K562 (cell line): ENCODE measurements around the gene ENOX2. TPM values are rescaled to one million over a fixed set of nuclear protein-coding genes. Genes with fewer than 3 reads are reported as not detected.

ENCODE experiments used
- ARID2 ChIP-seq: fragments of 450-650 bp; IDR thresholded peaks from 2 replicates; pipeline ENCODE4 v1.6.1; 2017; ENCODE audit warnings: antibody characterized with exemption, mild to moderate bottlenecking
- ATF3 ChIP-seq, 2 experiments: fragments of 450-650 bp in 1 of 2; sonication (generic) in 1 of 2; formaldehyde crosslinking in 1 of 2; IDR thresholded peaks in 1 of 2; conservative IDR thresholded peaks in 1 of 2; 2 replicates each; pipeline versions ENCODE4 v1.6.1 to v1.8.1; 2016 to 2023; ENCODE audit warnings: mild to moderate bottlenecking in 2 of 2, moderate library complexity in 2 of 2, inconsistent platforms in 1 of 2, missing genetic modification reagents in 1 of 2
- CBX2 ChIP-seq: fragments of 200-600 bp; sonication (generic); IDR thresholded peaks from one replicate; pipeline ENCODE4 v1.6.1; 2012; ENCODE audit warnings: mild to moderate bottlenecking, low read length, inconsistent platforms; ENCODE audit not compliant: insufficient read depth, poor library complexity, severe bottlenecking
- CTCF ChIP-seq, 3 experiments: IDR thresholded peaks in 2 of 3; conservative IDR thresholded peaks in 1 of 3; 2 replicates each; pipeline ENCODE4 v1.5.1; 2011 to 2012; ENCODE audit warnings: low read length in 3 of 3, mild to moderate bottlenecking in 3 of 3, control low read depth in 2 of 3, improper control_type of control experiment in 1 of 3, inconsistent platforms in 1 of 3, low read depth in 1 of 3, mixed read lengths in 1 of 3, moderate library complexity in 1 of 3; ENCODE audit not compliant: insufficient read depth in 2 of 3
- EZH2 ChIP-seq: IDR thresholded peaks from 2 replicates; pipeline ENCODE4 v1.6.1; 2012; ENCODE audit warnings: low read depth, mild to moderate bottlenecking, inconsistent platforms, low read length, borderline replicate concordance
- HNRNPLL ChIP-seq: fragments of 200-400 bp; formaldehyde crosslinking; IDR thresholded peaks from 2 replicates; pipeline ENCODE4 v1.6.1; 2017; ENCODE audit warnings: low read length, low read depth, mild to moderate bottlenecking; ENCODE audit not compliant: poor library complexity, severe bottlenecking
- ID3 ChIP-seq, 2 experiments: fragments of 250-450 bp in 1 of 2; fragments of 450-650 bp in 1 of 2; sonication (Bioruptor Pico) in 1 of 2; IDR thresholded peaks; 2 replicates each; pipeline versions ENCODE4 v1.6.1 to v1.8.0; 2016 to 2021; ENCODE audit warnings: mild to moderate bottlenecking in 2 of 2, moderate library complexity in 2 of 2, missing compliant biosample characterization in 1 of 2, missing genetic modification characterization in 1 of 2
- RAD21 ChIP-seq, 2 experiments: fragments of 250-450 bp in 1 of 2; fragments of 450-650 bp in 1 of 2; sonication (Bioruptor Pico) in 1 of 2; formaldehyde crosslinking in 1 of 2; IDR thresholded peaks in 1 of 2; conservative IDR thresholded peaks in 1 of 2; 2 replicates each; pipeline versions ENCODE4 v1.4.0 to v1.8.0; 2020 to 2022; ENCODE audit warnings: mild to moderate bottlenecking in 2 of 2, moderate library complexity in 1 of 2
- TCF7 ChIP-seq: sonication (generic); IDR thresholded peaks from 2 replicates; pipeline ENCODE4 v1.6.1; 2016; ENCODE audit warnings: antibody characterized with exemption, borderline replicate concordance
- THAP12 ChIP-seq: fragments of 250-450 bp; sonication (Bioruptor Pico); IDR thresholded peaks from 2 replicates; pipeline ENCODE4 v1.9.0; 2021; ENCODE audit warnings: mild to moderate bottlenecking, inconsistent platforms
- USF1 ChIP-seq: sonication (generic); formaldehyde crosslinking; IDR thresholded peaks from 2 replicates; pipeline ENCODE4 v1.9.0; 2022; ENCODE audit warnings: mild to moderate bottlenecking, missing genetic modification reagents
- ZC3H4 ChIP-seq: sonication (generic); formaldehyde crosslinking; IDR thresholded peaks from 2 replicates; pipeline ENCODE4 v1.9.0; 2021; ENCODE audit warnings: missing genetic modification reagents, borderline replicate concordance
- ZNF24 ChIP-seq: fragments of 450-650 bp; IDR thresholded peaks from 2 replicates; pipeline ENCODE4 v1.6.1; 2016
- ZNF3 ChIP-seq: fragments of 250-450 bp; sonication (Bioruptor Pico); IDR thresholded peaks from 2 replicates; pipeline ENCODE4 v1.5.0; 2021; ENCODE audit warnings: mild to moderate bottlenecking, moderate library complexity
- ZNF780A ChIP-seq: fragments of 250-450 bp; sonication (Bioruptor Pico); IDR thresholded peaks from 2 replicates; pipeline ENCODE4 v1.5.0; 2021; ENCODE audit warnings: mild to moderate bottlenecking
- polyA plus RNA-seq, 8 experiments: library from polyadenylated mRNA; depleted of rRNA in 4 of 8; stranded (reverse) in 5 of 8; unstranded in 3 of 8; fragments of >200 nt; fragmentation: Nextera tagmentation in 2 of 8; fragmentation: Illumina TruSeq in 1 of 8; extraction: Ambion mirVana in 2 of 8; extraction: Trizol in 1 of 8; gene quantifications; 2 replicates each; pipeline versions ENCODE4 v1.2.1 to v1.2.3, GENCODE V29; 2011 to 2014; ENCODE audit warnings: inconsistent platforms in 1 of 8, missing spikeins in 1 of 8
- total RNA-seq, 7 experiments: library from RNA; depleted of rRNA in 6 of 7; stranded (reverse); fragments of >200 nt in 6 of 7; fragmentation: Illumina TruSeq in 2 of 7; extraction: Trizol in 2 of 7; gene quantifications; 2 replicates each; pipeline versions ENCODE4 v1.2.1 to v1.2.3, GENCODE V29; 2011 to 2021; ENCODE audit warnings: low replicate concordance in 1 of 7

ENOX2 gene
- total and polyA plus RNA-seq, 9 of the 15 experiments (the other 6 are each of a cell fraction or from before 2014, with no cell fraction given): 6.1 to 24.0 (median 13.8) TPM

- TF ChIP-seq ZNF24 (peak; percentile 46; the same call in 1 of the 2 replicates), ATF3 (IDR thresholded peaks at IDR 0.05) (no peak), ATF3 (CRISPR knock-in tag; conservative IDR thresholded peaks at IDR 0.05) (no peak), ZNF780A (CRISPR knock-in tag) (no peak), ARID2 (no peak), USF1 (CRISPR knock-in tag) (no peak), THAP12 (CRISPR knock-in tag) (no peak), HNRNPLL (no peak), ZNF3 (CRISPR knock-in tag) (no peak), ID3 (CRISPR knock-in tag; IDR thresholded peaks at IDR 0.05) (no peak), ID3 (tag; IDR thresholded peaks at IDR 0.05) (peak; percentile 96), CTCF (IDR thresholded peaks at IDR 0.05 in 2 of 3, conservative IDR thresholded peaks at IDR 0.05 in 1 of 3; ENCODE audit: insufficient read depth in 2 of 3, low read depth in 1 of 3, low read length in 3 of 3) (peak; percentile 25 to 39 (median 38); a peak in 2 of 6 replicates), RAD21 (CRISPR knock-in tag; conservative IDR thresholded peaks at IDR 0.05 in 1 of 2, IDR thresholded peaks at IDR 0.05 in 1 of 2) (peak; percentile 18 to 59; a peak in 3 of 4 replicates), CBX2 (no peak), TCF7 (no peak), EZH2 (no peak), ZC3H4 (no peak)
Observed at GRCh38 chrX:130801901-130802300, 101.1 kb downstream of the ENOX2 start (continued).
